Neuronal stem cell (in vitro differentiated cells): ENCODE results near the gene PGAP3.
A peak's percentile ranks its signal among the peaks of the same experiment; 100 is the strongest.

Experiments
- DNase-seq: peaks from one replicate; pipeline ENCODE4 v3.0.0-alpha.2; 2013; ENCODE audit warnings: low spot score
- H2AFZ ChIP-seq: one replicate; pipeline ENCODE4 v1.6.1; 2013; ENCODE audit warnings: mild to moderate bottlenecking, low read length, inconsistent platforms
- H2AK5ac ChIP-seq: 2 replicates; pipeline ENCODE4 v1.6.1; 2013; ENCODE audit warnings: low read depth, mild to moderate bottlenecking, inconsistent platforms, low read length, moderate library complexity, mixed read lengths
- H2BK120ac ChIP-seq: 2 replicates; pipeline ENCODE4 v1.6.1; 2013; ENCODE audit warnings: low read depth, mild to moderate bottlenecking, inconsistent platforms, low read length, moderate library complexity, mixed read lengths
- H2BK12ac ChIP-seq: one replicate; pipeline ENCODE4 v1.6.1; 2013; ENCODE audit warnings: low read length, inconsistent platforms
- H2BK15ac ChIP-seq: 2 replicates; pipeline ENCODE4 v1.6.1; 2013; ENCODE audit warnings: mild to moderate bottlenecking, low read length, inconsistent platforms, mixed read lengths
- H2BK5ac ChIP-seq: one replicate; pipeline ENCODE4 v1.6.1; 2013; ENCODE audit warnings: inconsistent platforms, mild to moderate bottlenecking, low read length, moderate library complexity
- H3K14ac ChIP-seq: one replicate; pipeline ENCODE4 v1.6.1; 2013; ENCODE audit warnings: low read length, inconsistent platforms
- H3K18ac ChIP-seq: 2 replicates; pipeline ENCODE4 v1.6.1; 2013; ENCODE audit warnings: low read length, inconsistent platforms
- H3K23ac ChIP-seq: 2 replicates; pipeline ENCODE4 v1.6.1; 2013; ENCODE audit warnings: low read depth, mild to moderate bottlenecking, mixed read lengths, low read length, inconsistent platforms; ENCODE audit not compliant: poor library complexity
- H3K27ac ChIP-seq: replicated peaks from 3 replicates; pipeline ENCODE4 v1.5.1; 2013; ENCODE audit warnings: low read length, inconsistent platforms
- H3K27me3 ChIP-seq, 3 experiments: 2 replicates each; pipeline ENCODE4 v1.6.1; 2013; ENCODE audit warnings: low read length in 3 of 3, mild to moderate bottlenecking in 2 of 3, inconsistent platforms in 1 of 3, low read depth in 1 of 3, mixed read lengths in 1 of 3, moderate library complexity in 1 of 3; ENCODE audit not compliant: control insufficient read depth in 3 of 3, insufficient read depth in 3 of 3
- H3K36me3 ChIP-seq, 2 donors: replicated peaks in 1 of 2; 2 replicates each; pipeline ENCODE4 v1.6.1; 2013; ENCODE audit warnings: low read length in 2 of 2; ENCODE audit not compliant: control insufficient read depth in 2 of 2, insufficient read depth in 2 of 2
- H3K4ac ChIP-seq: 2 replicates; pipeline ENCODE4 v1.6.1; 2013; ENCODE audit warnings: inconsistent platforms, mild to moderate bottlenecking, low read length, moderate library complexity
- H3K4me1 ChIP-seq, 2 donors: 1 replicate in 1 of 2; 2 replicates in 1 of 2; pipeline ENCODE4 v1.6.1; 2013; ENCODE audit warnings: low read length in 2 of 2, low read depth in 1 of 2; ENCODE audit not compliant: control insufficient read depth in 2 of 2, insufficient read depth in 1 of 2
- H3K4me2 ChIP-seq: one replicate; pipeline ENCODE4 v1.6.1; 2013; ENCODE audit warnings: mild to moderate bottlenecking, low read length, inconsistent platforms; ENCODE audit not compliant: insufficient read depth, poor library complexity, severe bottlenecking
- H3K4me3 ChIP-seq, 2 donors: 2 replicates each; pipeline ENCODE4 v1.5.1; 2013; ENCODE audit warnings: low read length in 2 of 2, mild to moderate bottlenecking in 2 of 2, inconsistent platforms in 1 of 2, moderate library complexity in 1 of 2
- H3K79me1 ChIP-seq: one replicate; pipeline ENCODE4 v1.6.1; 2013; ENCODE audit warnings: low read depth, mild to moderate bottlenecking, inconsistent platforms, low read length, moderate library complexity
- H3K9ac ChIP-seq: one replicate; pipeline ENCODE4 v1.6.1; 2013; ENCODE audit warnings: mild to moderate bottlenecking, low read depth, low read length, inconsistent platforms; ENCODE audit not compliant: poor library complexity
- H3K9me3 ChIP-seq, 2 donors: replicated peaks in 1 of 2; 2 replicates each; pipeline versions ENCODE3 to v1.6.1; 2013; ENCODE audit warnings: low read length in 2 of 2, mild to moderate bottlenecking in 2 of 2, inconsistent platforms in 1 of 2, low read depth in 1 of 2, mixed read lengths in 1 of 2, moderate library complexity in 1 of 2; ENCODE audit not compliant: control insufficient read depth in 2 of 2, insufficient read depth in 1 of 2
- H4K8ac ChIP-seq: one replicate; pipeline ENCODE4 v1.6.1; 2013; ENCODE audit warnings: low read depth, mild to moderate bottlenecking, inconsistent platforms, low read length, moderate library complexity
- H4K91ac ChIP-seq: one replicate; pipeline ENCODE4 v1.6.1; 2013; ENCODE audit warnings: low read length, low read depth, mild to moderate bottlenecking, inconsistent platforms; ENCODE audit not compliant: poor library complexity
- WGBS, 2 donors: extraction: QIAGEN DNeasy Blood & Tissue Kit; methylation state at CpG; one replicate each; pipeline ENCODE4 v1.1.7; 2013; ENCODE audit warnings: missing lambda C conversion rate in 2 of 2, mixed read lengths in 1 of 2; ENCODE audit not compliant: insufficient read length in 2 of 2, insufficient replicate concordance in 1 of 2; ENCODE audit errors: extremely low coverage in 2 of 2; 5-methylcytosine and 5-hydroxymethylcytosine counted together

Gene PGAP3

DNA sequence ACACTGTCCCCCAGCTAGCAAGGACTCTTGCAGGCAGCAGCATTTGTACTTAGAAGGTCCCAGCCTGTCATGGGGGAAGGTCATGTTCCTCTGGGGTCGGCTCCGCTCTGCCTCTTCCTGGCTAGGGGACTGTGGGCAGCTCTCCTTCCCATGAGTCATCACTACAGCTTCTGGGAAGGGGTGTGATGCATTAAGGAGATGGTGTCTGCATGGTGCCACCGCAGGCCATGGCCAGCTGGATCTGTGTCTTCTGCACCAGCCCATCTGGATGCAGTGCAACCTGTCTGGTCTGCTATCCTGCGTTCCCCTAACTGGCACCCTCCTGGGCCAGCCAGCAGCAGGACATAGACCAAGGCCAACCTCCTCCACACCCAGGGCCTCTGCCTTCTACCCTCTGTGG lies 44.6 kb downstream of the PGAP3 start:
- Histone ChIP-seq H4K8ac (no peak overlapping the region), H3K27ac (no peak overlapping the region), H3K4me1 (peaks cover 9 to 18% of the 10 kb centered on the region in 2 donors), H3K4me3 (no peak overlapping the region), H2BK15ac (no peak overlapping the region), H3K27me3 (no peaks in the 10 kb centered on the region), H2AFZ (no peak overlapping the region), H3K4ac (no peak overlapping the region), H2AK5ac (no peak overlapping the region), H3K14ac (no peak overlapping the region), H3K23ac (no peak overlapping the region), H3K36me3 (no peaks in the 10 kb centered on the region), H2BK12ac (no peak overlapping the region), H2BK120ac (no peak overlapping the region), H3K9me3 (no peaks in the 10 kb centered on the region), H4K91ac (no peak overlapping the region), H3K18ac (no peak overlapping the region), H3K79me1 (peaks cover 18% of the 10 kb centered on the region), H2BK5ac (no peak overlapping the region), H3K9ac (no peak overlapping the region), H3K4me2 (no peak overlapping the region)
- DNase-seq, result no peak
- no CpG with 5 or more reads among the region's 4 CpGs for WGBS, 2 donors

DNA sequence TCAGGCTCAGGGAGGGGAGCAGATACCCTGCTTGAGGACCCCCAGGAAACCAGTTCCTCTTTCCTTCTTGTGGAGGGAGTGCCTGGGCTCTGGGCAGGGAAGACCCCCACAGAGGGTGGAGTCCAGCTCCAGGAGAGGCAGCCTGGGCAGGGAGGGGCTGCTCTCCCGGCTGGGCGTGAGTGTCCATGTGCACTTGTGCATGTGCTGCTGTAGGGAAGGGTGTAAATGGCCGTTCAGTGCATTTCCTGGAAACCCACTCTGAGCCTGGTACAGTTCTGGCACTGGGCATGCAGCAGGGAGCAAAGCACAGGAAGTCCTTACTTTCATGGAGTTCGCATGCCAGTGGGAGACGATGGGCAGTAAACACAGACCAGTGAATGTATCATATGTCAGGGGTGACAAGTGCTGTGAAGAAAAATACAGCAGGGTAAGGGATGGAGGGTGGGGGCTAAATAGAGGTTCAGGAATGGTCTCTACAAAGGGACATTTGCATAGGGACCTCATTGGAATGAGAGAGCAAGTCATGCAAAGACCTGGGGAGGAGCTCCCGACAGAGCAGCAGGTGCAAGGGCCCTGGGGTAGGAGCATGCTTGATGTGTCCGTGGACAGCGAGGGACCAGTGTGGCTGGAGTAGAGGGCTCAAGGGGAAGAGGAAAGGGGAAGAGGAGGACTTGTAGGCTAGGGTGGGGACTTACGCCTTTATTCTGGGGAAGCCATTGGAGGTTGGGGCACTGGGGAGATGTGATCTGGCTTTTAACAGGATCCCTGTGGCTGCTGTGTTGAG lies 45.4 kb downstream of the PGAP3 start:
- no peaks in the 10 kb centered on the region for H3K36me3 ChIP-seq
- H2BK120ac ChIP-seq, result no peak overlapping the region
- DNase-seq, result no peak
- no peak overlapping the region for H2BK5ac ChIP-seq
- H3K23ac ChIP-seq, result no peak overlapping the region
- H4K8ac ChIP-seq, result no peak overlapping the region
- no peak overlapping the region for H3K4me2 ChIP-seq
- no peaks in the 10 kb centered on the region for H3K27me3 ChIP-seq
- no peaks in the 10 kb centered on the region for H3K9me3 ChIP-seq
- no peak overlapping the region for H3K18ac ChIP-seq
- H3K9ac ChIP-seq, result no peak overlapping the region
- no peak overlapping the region for H4K91ac ChIP-seq
- WGBS, 2 donors, result no CpG with 5 or more reads among the region's 9 CpGs
- peaks cover 9 to 23% of the 10 kb centered on the region in 2 donors for H3K4me1 ChIP-seq
- H2AK5ac ChIP-seq, result no peak overlapping the region
- H3K79me1 ChIP-seq, result peaks cover 18% of the 10 kb centered on the region
- H3K4ac ChIP-seq, result peak overlapping the region; percentile 13
- H3K14ac ChIP-seq, result no peak overlapping the region
- H3K4me3 ChIP-seq, result no peak overlapping the region
- no peak overlapping the region for H2AFZ ChIP-seq
- H3K27ac ChIP-seq, result no peak overlapping the region
- no peak overlapping the region for H2BK15ac ChIP-seq
- H2BK12ac ChIP-seq, result no peak overlapping the region

GRCh38 chr17:39641883-39642282 lies 46.0 kb downstream of the PGAP3 start:
- no peak overlapping the region for H3K14ac ChIP-seq
- no peak overlapping the region for H3K23ac ChIP-seq
- WGBS, 2 donors, result no CpG with 5 or more reads among the region's 7 CpGs
- no peak overlapping the region for H4K8ac ChIP-seq
- H3K18ac ChIP-seq, result no peak overlapping the region
- H3K36me3 ChIP-seq, result no peaks in the 10 kb centered on the region
- no peak overlapping the region for H2BK5ac ChIP-seq
- DNase-seq, result no peak
- H3K27me3 ChIP-seq, result no peaks in the 10 kb centered on the region
- no peak overlapping the region for H4K91ac ChIP-seq
- no peak overlapping the region for H2AK5ac ChIP-seq
- H2BK120ac ChIP-seq, result no peak overlapping the region
- no peaks in the 10 kb centered on the region for H3K9me3 ChIP-seq
- no peak overlapping the region for H2AFZ ChIP-seq
- no peak overlapping the region for H3K4me3 ChIP-seq
- H3K9ac ChIP-seq, result no peak overlapping the region
- no peak overlapping the region for H3K4me2 ChIP-seq
- H2BK12ac ChIP-seq, result no peak overlapping the region
- no peak overlapping the region for H3K27ac ChIP-seq
- H3K4ac ChIP-seq, result peak overlapping the region; percentile 13
- peaks cover 9 to 23% of the 10 kb centered on the region in 2 donors for H3K4me1 ChIP-seq
- peaks cover 15% of the 10 kb centered on the region for H3K79me1 ChIP-seq
- no peak overlapping the region for H2BK15ac ChIP-seq

DNA sequence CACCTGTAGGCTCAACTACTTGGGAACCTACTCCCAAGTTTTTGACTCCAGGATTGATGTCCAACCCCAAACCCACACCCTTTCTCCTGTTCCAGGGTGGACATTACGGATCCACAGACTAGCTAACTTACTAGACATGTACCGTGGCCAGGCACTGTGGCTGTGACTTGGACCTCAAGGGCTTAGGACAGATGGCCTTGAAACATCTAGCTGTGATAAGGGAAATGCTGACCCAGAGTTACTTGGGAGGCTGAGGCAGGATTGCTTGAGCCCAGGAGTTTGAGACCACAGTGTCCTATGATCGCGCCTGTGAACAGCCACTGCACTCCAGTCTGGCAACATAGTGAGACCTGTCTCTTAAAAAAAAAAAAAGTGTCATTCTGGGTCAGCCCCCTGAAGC lies 46.8 kb downstream of the PGAP3 start:
- Histone ChIP-seq H2BK12ac (no peak overlapping the region), H3K27ac (no peak overlapping the region), H4K91ac (no peak overlapping the region), H2AFZ (no peak overlapping the region), H3K36me3 (no peaks in the 10 kb centered on the region), H2BK15ac (no peak overlapping the region), H2BK5ac (no peak overlapping the region), H3K4me2 (no peak overlapping the region), H3K18ac (no peak overlapping the region), H3K4me1 (peaks cover 15 to 28% of the 10 kb centered on the region in 2 donors), H3K9me3 (no peaks in the 10 kb centered on the region), H3K79me1 (peaks cover 15% of the 10 kb centered on the region), H3K23ac (no peak overlapping the region), H3K14ac (no peak overlapping the region), H3K27me3 (no peaks in the 10 kb centered on the region), H4K8ac (no peak overlapping the region), H2BK120ac (no peak overlapping the region), H3K4ac (no peak overlapping the region), H2AK5ac (no peak overlapping the region), H3K9ac (no peak overlapping the region), H3K4me3 (no peak overlapping the region)
- DNase-seq, result no peak
- WGBS, 2 donors, result no CpG with 5 or more reads among the region's 4 CpGs
